ENCODE measurements around the gene ZNF771. TPM values are rescaled to one million over a fixed set of nuclear protein-coding genes. Genes with fewer than 3 reads are reported as not detected.

The ZNF771 gene
- polyA plus RNA-seq, 4 donors = 2.5 to 5.3 (median 3.6) TPM

DNA sequence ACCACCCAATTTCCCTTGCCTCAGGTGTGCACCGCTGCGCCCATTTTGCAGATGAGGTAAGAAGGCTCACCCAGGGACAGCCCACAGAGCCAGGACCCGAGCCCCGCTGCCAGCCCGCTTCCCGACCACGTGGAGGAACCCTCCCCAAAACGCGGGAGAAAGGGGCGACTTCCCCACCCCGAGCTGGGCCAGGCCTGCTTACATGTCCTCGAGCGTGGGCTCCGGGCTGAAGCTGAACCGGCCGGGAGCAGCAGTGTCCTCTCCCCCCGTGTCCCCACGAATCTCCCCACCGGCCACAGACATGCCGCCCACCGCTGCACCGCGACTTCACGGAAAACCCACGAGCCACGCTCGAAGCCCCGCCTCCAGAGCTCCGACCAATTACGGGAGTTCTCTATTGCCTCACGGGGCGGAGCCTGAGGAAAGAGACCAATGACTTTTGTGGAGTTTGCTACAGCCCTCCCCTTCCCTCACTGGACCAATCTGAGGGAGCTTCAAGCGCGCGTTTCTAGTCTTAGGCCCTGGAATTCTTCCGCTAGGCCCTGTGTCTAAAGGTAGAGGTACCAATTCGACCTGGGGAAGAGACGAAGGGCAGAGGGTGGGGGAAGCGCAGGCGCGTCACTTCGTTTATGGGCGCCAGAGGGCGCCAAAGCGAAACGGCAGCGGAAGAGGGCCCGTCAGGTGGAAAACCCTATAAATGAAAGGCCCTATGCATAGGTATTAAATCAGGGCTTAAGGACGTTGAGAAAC is 22.4 kb downstream of the ZNF771 start, which contains the start of gene DCTPP1:
TSS of gene DCTPP1 (minus strand) at position 353 of the 750 bp plus-strand sequence. CDS start at position 303, 50 bp downstream.
- WGBS, 3 donors = 0 to 1% (median 0%) methylated on average over 46 to 49 of the region's 49 CpGs
- Histone ChIP-seq H3K36me3 (ENCODE audit: control insufficient read depth in 3 of 3, insufficient read depth in 2 of 3, low read depth in 1 of 3, low read length in 3 of 3) (peaks cover 0 to 31% (median 2%) of the 10 kb centered on the region in 3 donors), H3K4me1 (ENCODE audit: control insufficient read depth in 3 of 3, insufficient read depth in 2 of 3, low read depth in 1 of 3, low read length in 2 of 3) (peaks cover 0 to 13% (median 7%) of the 10 kb centered on the region in 3 donors), H3K27me3 (ENCODE audit: control insufficient read depth in 3 of 3, insufficient read depth in 3 of 3, low read length in 3 of 3) (no peaks in the 10 kb centered on the region), H3K4me3 (ENCODE audit: low read depth in 1 of 3, low read length in 3 of 3) (peak within 1 kb of the TSS; percentile 73 to 87 (median 81)), H3K9me3 (ENCODE audit: control insufficient read depth in 2 of 2, insufficient read depth in 1 of 2, low read depth in 1 of 2, low read length in 1 of 2) (no peaks in the 10 kb centered on the region), H3K27ac (ENCODE audit: low read depth in 1 of 3, low read length in 2 of 3) (peak within 1 kb of the TSS; percentile 67 to 88 (median 74))
- peak; percentile 33 for FAIRE-seq
- DNase-seq = peak; percentile 98 to 100

DNA sequence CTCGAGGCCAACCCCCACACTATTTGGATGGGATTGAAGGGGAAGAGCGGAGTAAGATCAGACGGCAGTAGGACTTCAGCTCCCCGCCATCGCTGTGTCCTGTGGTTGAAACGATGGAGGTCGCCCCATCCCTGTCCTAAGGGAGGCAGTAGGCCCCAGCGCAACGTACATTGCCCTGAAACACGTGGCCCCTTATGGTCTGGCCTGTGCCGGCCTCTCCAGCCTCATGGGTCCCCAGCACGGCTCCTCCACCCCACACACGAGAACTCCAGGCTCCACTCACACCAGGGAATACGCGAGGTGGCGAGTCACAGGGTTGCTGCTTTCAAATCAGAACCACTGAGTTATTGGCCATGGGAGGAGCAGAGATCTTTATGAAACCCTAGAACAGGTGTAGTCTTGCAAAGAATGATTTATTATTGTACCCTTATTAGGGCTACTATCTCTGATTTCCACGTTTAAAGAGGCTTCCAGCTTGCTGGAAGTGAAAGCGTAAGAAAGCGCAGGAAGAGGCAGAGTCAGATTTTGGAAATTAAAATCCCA is 23.1 kb downstream of the ZNF771 start:
- no peaks in the 10 kb centered on the region for H3K27me3 ChIP-seq (ENCODE audit: control insufficient read depth in 3 of 3, insufficient read depth in 3 of 3, low read length in 3 of 3)
- no peaks in the 10 kb centered on the region for H3K9me3 ChIP-seq (ENCODE audit: control insufficient read depth in 2 of 2, insufficient read depth in 1 of 2, low read depth in 1 of 2, low read length in 1 of 2)
- H3K4me3 ChIP-seq (ENCODE audit: low read depth in 1 of 3, low read length in 3 of 3) = peak overlapping the region in 1 of 3 donors; percentile 81
- peak overlapping the region; percentile 67 to 74 (median 67) for H3K27ac ChIP-seq (ENCODE audit: low read depth in 1 of 3, low read length in 2 of 3)
- FAIRE-seq (no peak), DNase-seq (peak in 1 of 2 donors; percentile 35)
- peaks cover 0 to 25% (median 2%) of the 10 kb centered on the region in 3 donors for H3K36me3 ChIP-seq (ENCODE audit: control insufficient read depth in 3 of 3, insufficient read depth in 2 of 3, low read depth in 1 of 3, low read length in 3 of 3)
- WGBS, 3 donors = 51 to 59% (median 57%) methylated on average over 17 to 19 of the region's 19 CpGs
- peaks cover 0 to 13% (median 7%) of the 10 kb centered on the region in 3 donors for H3K4me1 ChIP-seq (ENCODE audit: control insufficient read depth in 3 of 3, insufficient read depth in 2 of 3, low read depth in 1 of 3, low read length in 2 of 3)

DNA sequence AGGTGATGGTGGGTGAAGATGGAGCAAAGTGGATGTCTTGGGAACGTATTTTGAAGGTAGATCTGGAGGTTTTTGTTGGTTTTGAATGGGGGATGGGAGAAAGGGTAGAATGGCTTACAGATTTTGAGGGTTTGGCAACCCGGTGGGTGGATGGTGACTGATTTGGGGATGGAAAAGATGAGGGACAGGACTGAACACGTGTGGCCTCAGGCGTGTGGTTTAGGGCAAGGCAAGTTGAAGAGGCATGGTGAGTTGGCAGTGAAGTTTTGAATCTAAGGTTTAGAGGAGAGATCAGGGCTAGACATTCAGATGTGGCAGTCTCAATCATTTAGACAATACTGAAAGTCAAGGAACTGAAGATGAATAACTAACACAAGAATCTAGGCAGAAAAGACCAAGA is 27.4 kb downstream of the ZNF771 start:
- peaks cover 0 to 7% (median 2%) of the 10 kb centered on the region in 3 donors for H3K4me1 ChIP-seq (ENCODE audit: control insufficient read depth in 3 of 3, insufficient read depth in 2 of 3, low read depth in 1 of 3, low read length in 2 of 3)
- no peak overlapping the region for H3K27ac ChIP-seq (ENCODE audit: low read depth in 1 of 3, low read length in 2 of 3)
- H3K27me3 ChIP-seq (ENCODE audit: control insufficient read depth in 3 of 3, insufficient read depth in 3 of 3, low read length in 3 of 3) = no peaks in the 10 kb centered on the region
- no peak for DNase-seq
- no peaks in the 10 kb centered on the region for H3K9me3 ChIP-seq (ENCODE audit: control insufficient read depth in 2 of 2, insufficient read depth in 1 of 2, low read depth in 1 of 2, low read length in 1 of 2)
- H3K36me3 ChIP-seq (ENCODE audit: control insufficient read depth in 3 of 3, insufficient read depth in 2 of 3, low read depth in 1 of 3, low read length in 3 of 3) = no peaks in the 10 kb centered on the region
- H3K4me3 ChIP-seq (ENCODE audit: low read depth in 1 of 3, low read length in 3 of 3) = no peak overlapping the region
- no peak for FAIRE-seq
- 66 to 80% (median 70%) methylated on average over 4 of the region's 4 CpGs for WGBS, 3 donors

DNA sequence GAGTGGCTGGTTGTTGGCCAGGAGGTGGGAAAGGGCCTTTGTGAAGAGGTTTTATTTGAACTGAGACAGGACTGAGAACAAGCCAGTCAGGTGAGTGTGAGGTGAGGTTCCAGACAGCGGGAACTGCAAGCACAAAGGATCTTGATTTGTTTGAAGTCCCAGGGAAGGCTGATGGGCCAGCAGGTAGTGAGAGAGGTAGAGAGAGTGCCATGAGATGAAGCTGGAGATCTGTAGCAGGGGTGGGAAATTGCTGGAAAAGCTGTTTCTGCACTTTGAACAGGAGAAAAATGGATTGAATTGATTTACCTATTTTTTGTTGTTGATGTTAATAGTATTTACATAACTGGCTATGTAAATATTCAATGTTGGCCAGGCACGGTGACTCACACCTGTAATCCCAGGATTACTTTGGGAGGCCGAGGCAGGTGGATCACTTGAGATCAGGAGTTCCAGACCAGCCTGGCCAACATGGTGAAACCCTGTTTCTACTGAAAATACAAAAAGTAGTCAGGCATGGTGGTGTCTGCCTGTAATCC is 30.2 kb downstream of the ZNF771 start:
- Histone ChIP-seq H3K4me1 (ENCODE audit: control insufficient read depth in 3 of 3, insufficient read depth in 2 of 3, low read depth in 1 of 3, low read length in 2 of 3) (no peaks in the 10 kb centered on the region), H3K36me3 (ENCODE audit: control insufficient read depth in 3 of 3, insufficient read depth in 2 of 3, low read depth in 1 of 3, low read length in 3 of 3) (no peaks in the 10 kb centered on the region), H3K27ac (ENCODE audit: low read depth in 1 of 3, low read length in 2 of 3) (no peak overlapping the region), H3K27me3 (ENCODE audit: control insufficient read depth in 3 of 3, insufficient read depth in 3 of 3, low read length in 3 of 3) (no peaks in the 10 kb centered on the region), H3K4me3 (ENCODE audit: low read depth in 1 of 3, low read length in 3 of 3) (no peak overlapping the region), H3K9me3 (ENCODE audit: control insufficient read depth in 2 of 2, insufficient read depth in 1 of 2, low read depth in 1 of 2, low read length in 1 of 2) (peaks cover 0 to 5% of the 10 kb centered on the region in 2 donors)
- FAIRE-seq (no peak), DNase-seq (no peak)
- WGBS, 3 donors = 17 to 58% (median 49%) methylated on average over 3 of the region's 3 CpGs

DNA sequence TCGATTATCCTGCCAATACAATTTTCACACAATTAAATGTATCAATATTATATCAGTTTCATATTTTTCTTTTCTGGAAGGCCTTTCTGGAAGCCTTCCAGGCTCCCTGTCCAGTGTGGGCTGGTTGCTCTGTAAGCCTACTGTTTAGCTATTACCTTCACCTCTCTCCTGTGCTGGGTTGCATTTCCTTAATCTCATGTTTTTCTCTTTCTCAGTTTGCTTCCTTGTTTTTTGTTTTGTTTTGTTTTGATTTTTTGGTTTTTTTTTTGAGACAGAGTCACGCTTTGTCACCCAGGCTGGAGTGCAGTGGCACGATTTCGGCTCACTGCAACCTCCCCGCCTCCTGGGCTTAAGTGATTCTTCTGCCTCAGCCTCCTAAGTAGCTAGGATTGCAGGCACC is 31.4 kb downstream of the ZNF771 start:
- no peak overlapping the region for H3K27ac ChIP-seq (ENCODE audit: low read depth in 1 of 3, low read length in 2 of 3)
- peaks cover 0 to 12% of the 10 kb centered on the region in 2 donors for H3K9me3 ChIP-seq (ENCODE audit: control insufficient read depth in 2 of 2, insufficient read depth in 1 of 2, low read depth in 1 of 2, low read length in 1 of 2)
- H3K27me3 ChIP-seq (ENCODE audit: control insufficient read depth in 3 of 3, insufficient read depth in 3 of 3, low read length in 3 of 3) = no peaks in the 10 kb centered on the region
- FAIRE-seq (no peak), DNase-seq (no peak)
- H3K36me3 ChIP-seq (ENCODE audit: control insufficient read depth in 3 of 3, insufficient read depth in 2 of 3, low read depth in 1 of 3, low read length in 3 of 3) = peaks cover 0 to 9% (median 0%) of the 10 kb centered on the region in 3 donors
- no peak overlapping the region for H3K4me3 ChIP-seq (ENCODE audit: low read depth in 1 of 3, low read length in 3 of 3)
- WGBS, 3 donors = 89 to 92% (median 92%) methylated on average over 5 of the region's 5 CpGs
- peaks cover 0 to 5% (median 0%) of the 10 kb centered on the region in 3 donors for H3K4me1 ChIP-seq (ENCODE audit: control insufficient read depth in 3 of 3, insufficient read depth in 2 of 3, low read depth in 1 of 3, low read length in 2 of 3)

DNA sequence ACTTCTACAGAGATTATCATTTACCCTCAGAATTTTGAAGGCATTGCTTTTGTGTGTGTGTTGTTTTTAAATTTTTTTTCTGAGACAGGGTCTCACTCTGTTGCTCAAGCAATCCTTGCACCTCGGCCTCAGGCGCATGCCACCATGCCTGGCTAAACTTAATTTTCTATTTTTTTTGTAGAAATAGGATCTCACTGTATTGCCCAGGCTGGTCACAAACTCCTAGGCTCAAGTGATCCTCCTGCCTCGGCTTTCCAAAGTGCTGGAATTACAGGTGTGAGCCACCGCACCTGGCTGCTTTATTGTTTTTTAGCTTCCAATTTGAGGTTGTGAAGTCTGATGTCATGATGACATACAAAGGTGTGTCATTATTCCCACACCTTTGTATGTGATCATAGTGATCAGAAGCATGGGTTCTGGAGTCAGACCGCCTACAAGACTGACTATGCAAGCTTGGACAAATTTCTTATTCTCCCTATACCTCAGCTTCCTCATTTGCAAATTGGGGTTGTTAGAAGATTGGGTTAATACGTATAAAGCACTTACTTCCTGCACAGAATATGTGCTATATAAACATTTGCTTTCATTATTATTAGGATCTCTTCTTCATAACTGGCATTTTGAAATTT is 32.4 kb downstream of the ZNF771 start:
- Histone ChIP-seq H3K27me3 (ENCODE audit: control insufficient read depth in 3 of 3, insufficient read depth in 3 of 3, low read length in 3 of 3) (no peaks in the 10 kb centered on the region), H3K4me1 (ENCODE audit: control insufficient read depth in 3 of 3, insufficient read depth in 2 of 3, low read depth in 1 of 3, low read length in 2 of 3) (peaks cover 0 to 15% (median 9%) of the 10 kb centered on the region in 3 donors), H3K9me3 (ENCODE audit: control insufficient read depth in 2 of 2, insufficient read depth in 1 of 2, low read depth in 1 of 2, low read length in 1 of 2) (peaks cover 0 to 22% of the 10 kb centered on the region in 2 donors), H3K36me3 (ENCODE audit: control insufficient read depth in 3 of 3, insufficient read depth in 2 of 3, low read depth in 1 of 3, low read length in 3 of 3) (peaks cover 0 to 18% (median 0%) of the 10 kb centered on the region in 3 donors), H3K4me3 (ENCODE audit: low read depth in 1 of 3, low read length in 3 of 3) (no peak overlapping the region), H3K27ac (ENCODE audit: low read depth in 1 of 3, low read length in 2 of 3) (no peak overlapping the region)
- FAIRE-seq = no peak
- WGBS, 3 donors = 66 to 77% (median 76%) methylated on average over 6 of the region's 6 CpGs
- DNase-seq = no peak

DNA sequence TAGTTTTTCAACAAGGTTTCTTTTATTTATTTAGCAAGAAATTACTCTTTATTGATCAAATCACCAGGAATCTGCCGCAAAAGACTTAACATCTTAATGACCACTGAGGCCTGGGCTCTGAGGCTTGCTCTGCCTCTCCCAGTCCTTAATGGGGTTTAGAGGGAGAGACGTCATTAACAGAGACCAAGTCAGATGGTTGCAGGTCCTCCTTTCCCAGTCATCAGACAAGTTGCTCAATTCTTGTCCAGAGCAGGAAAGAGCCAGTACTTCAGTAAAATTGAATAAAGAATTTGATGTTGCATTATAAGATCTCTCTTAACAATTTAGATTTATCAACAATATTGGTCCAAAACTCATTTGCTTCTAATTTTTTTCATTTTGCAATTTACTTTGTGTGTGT is 36.2 kb downstream of the ZNF771 start:
- WGBS, 3 donors = 79 to 92% (median 84%) methylated on average over 2 of the region's 2 CpGs
- H3K4me3 ChIP-seq (ENCODE audit: low read depth in 1 of 3, low read length in 3 of 3) = peak overlapping the region in 1 of 3 donors; percentile 85
- no peaks in the 10 kb centered on the region for H3K27me3 ChIP-seq (ENCODE audit: control insufficient read depth in 3 of 3, insufficient read depth in 3 of 3, low read length in 3 of 3)
- peaks cover 0 to 36% of the 10 kb centered on the region in 2 donors for H3K9me3 ChIP-seq (ENCODE audit: control insufficient read depth in 2 of 2, insufficient read depth in 1 of 2, low read depth in 1 of 2, low read length in 1 of 2)
- FAIRE-seq (no peak), DNase-seq (no peak)
- H3K36me3 ChIP-seq (ENCODE audit: control insufficient read depth in 3 of 3, insufficient read depth in 2 of 3, low read depth in 1 of 3, low read length in 3 of 3) = peaks cover 0 to 21% (median 0%) of the 10 kb centered on the region in 3 donors
- H3K27ac ChIP-seq (ENCODE audit: low read depth in 1 of 3, low read length in 2 of 3) = no peak overlapping the region
- peaks cover 0 to 41% (median 15%) of the 10 kb centered on the region in 3 donors for H3K4me1 ChIP-seq (ENCODE audit: control insufficient read depth in 3 of 3, insufficient read depth in 2 of 3, low read depth in 1 of 3, low read length in 2 of 3)

Measured in small intestine (tissue), 7 donors.